ENCODE results near the gene TAL1.

DNA sequence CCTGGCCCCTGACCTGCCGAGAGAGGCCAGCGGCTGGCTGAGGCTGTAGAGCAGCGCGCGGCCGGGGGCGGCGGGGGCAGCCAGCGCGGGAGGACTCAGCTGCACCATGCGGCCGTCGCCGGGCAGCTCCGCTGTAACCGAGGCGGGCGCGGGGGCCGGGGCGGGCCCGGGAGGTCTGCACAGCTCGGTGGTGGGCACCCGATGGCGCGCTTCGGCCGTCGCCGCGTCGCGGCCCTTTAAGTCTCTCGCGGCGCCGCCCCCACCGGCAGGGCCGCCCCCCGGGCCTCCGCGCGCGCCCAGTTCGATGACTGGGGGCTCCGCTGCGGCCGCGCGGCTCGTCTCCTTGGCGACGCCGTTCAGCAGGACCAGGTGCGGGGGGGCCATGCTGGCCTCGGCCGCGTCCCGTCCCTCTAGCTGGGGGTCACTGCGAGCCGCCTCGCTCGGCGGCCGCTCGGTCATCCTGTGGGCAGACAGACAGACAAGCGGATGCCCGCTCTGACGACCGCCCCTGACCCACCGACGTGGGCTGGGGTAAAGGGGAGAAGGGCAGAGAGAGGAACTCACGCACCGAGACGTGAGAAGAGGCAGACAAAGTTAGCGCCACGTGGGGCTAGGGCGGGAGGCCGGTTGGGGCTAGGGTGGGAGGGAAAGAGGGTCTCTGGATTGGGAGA is 6.5 kb downstream of the TAL1 start:
- TF ChIP-seq, protein P1, sequence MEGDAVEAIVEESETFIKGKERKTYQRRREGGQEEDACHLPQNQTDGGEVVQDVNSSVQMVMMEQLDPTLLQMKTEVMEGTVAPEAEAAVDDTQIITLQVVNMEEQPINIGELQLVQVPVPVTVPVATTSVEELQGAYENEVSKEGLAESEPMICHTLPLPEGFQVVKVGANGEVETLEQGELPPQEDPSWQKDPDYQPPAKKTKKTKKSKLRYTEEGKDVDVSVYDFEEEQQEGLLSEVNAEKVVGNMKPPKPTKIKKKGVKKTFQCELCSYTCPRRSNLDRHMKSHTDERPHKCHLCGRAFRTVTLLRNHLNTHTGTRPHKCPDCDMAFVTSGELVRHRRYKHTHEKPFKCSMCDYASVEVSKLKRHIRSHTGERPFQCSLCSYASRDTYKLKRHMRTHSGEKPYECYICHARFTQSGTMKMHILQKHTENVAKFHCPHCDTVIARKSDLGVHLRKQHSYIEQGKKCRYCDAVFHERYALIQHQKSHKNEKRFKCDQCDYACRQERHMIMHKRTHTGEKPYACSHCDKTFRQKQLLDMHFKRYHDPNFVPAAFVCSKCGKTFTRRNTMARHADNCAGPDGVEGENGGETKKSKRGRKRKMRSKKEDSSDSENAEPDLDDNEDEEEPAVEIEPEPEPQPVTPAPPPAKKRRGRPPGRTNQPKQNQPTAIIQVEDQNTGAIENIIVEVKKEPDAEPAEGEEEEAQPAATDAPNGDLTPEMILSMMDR (IDR thresholded peaks at IDR 0.05): no peak
- no peak for TF ChIP-seq POLR2A (IDR thresholded peaks at IDR 0.05)
